GM21737 (cell line): ENCODE measurements around the gene FSTL4.

Source experiments
- ATAC-seq: cut with Tn5 transposase; IDR thresholded peaks from one replicate; pipeline ENCODE4 v1.9.1; 2021; ENCODE audit warnings: mild to moderate bottlenecking, moderate library complexity; ENCODE audit not compliant: unreplicated experiment

Gene FSTL4

GRCh38 chr5:133309166-133309795, 303.1 kb downstream of the FSTL4 start:
- ATAC-seq: no peak

DNA sequence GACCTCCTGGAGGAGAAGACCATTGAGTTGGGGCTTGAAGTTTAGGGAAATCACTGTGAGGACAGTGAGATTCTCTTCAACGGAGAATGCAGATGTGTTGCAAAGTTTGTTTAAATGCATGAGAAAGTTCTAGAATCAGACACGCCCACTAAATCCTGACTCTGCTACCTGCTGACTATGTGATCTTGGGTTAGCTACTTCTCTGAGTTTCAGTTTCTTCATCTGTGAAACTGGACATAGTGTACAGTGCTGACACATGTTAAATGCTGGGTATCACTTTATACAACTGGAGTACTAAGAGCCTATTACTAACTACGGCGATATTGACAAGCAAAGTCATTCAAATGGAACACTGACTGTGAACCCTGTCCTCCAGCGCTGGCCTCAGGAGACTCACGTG, 305.1 kb downstream of the FSTL4 start:
- no peak for ATAC-seq

DNA sequence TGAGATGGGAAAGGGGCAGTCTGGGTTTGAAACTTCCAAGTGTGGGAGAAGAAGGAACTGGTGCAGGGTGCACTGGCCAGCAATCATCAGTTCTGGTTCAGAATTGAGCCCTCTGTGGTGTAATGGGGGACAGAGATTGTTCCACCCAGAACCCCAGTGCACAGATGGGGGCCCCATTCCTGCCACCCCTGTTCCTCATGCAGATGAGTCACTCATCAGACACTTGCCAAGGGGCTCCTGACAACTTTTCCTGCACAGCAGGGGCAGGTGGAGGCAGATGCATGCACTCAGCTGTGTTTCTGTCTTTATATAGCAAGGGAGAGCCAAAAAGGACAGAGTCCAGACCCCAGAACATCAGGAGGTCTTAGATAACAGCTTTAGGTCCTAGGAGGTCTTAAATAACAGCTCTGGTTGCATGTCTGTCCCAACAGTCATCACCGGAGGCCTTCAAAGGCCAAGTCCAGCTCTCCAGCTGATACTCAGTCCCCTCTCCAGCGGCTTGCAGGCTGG, 307.6 kb downstream of the FSTL4 start:
- no peak for ATAC-seq

- ATAC-seq: no peak
Observed at GRCh38 chr5:133304178-133304577, 308.2 kb downstream of the FSTL4 start.

GRCh38 chr5:133303298-133303697, 309.0 kb downstream of the FSTL4 start:
- no peak for ATAC-seq

GRCh38 chr5:133299728-133300127, 312.6 kb downstream of the FSTL4 start:
- ATAC-seq: no peak

- ATAC-seq: no peak
Observed at GRCh38 chr5:133299021-133299420, 313.3 kb downstream of the FSTL4 start.

DNA sequence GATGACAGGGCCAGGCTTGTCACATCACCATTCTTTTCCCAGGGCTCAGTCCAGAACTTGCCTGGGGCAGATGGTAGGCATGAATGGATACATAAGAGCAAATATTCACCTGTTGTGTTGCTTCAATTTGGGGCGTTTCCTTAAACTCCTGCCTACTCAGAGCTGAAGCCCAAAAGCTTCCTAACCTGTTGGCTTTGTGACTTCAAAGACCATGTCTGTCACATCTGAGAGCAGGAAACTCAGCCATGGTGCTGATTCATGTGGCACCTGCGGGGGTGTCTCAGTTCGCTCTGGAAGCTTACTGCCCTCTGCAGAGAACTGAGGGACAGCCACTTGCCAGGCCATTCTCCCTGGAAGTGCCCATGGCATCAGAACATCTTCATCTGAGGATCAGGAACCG, 313.9 kb downstream of the FSTL4 start:
- ATAC-seq: no peak

GRCh38 chr5:133297293-133297692, 315.0 kb downstream of the FSTL4 start:
- no peak for ATAC-seq

GRCh38 chr5:133296624-133297023, 315.7 kb downstream of the FSTL4 start:
- no peak for ATAC-seq

- no peak for ATAC-seq
Observed at GRCh38 chr5:133295520-133295919, 316.8 kb downstream of the FSTL4 start.

DNA sequence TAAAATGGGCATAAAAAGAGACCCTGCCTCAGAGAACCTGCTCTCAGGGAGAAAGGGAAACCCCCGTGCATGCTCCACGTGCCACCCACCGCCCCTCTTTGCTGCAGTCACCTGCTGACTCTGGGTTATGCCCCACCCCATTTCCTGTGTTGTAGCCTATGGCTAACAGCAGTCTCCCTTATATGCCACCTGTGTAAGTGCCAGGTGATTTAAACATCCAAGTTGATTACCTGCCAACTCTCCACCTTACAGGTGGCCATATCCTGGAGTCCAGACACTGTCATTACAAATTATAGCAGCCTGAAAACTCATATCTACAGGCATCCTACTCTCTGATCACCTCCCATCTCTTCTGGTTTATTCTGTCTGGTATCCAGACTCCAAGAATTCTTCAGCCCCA, 318.0 kb downstream of the FSTL4 start:
- no peak for ATAC-seq

DNA sequence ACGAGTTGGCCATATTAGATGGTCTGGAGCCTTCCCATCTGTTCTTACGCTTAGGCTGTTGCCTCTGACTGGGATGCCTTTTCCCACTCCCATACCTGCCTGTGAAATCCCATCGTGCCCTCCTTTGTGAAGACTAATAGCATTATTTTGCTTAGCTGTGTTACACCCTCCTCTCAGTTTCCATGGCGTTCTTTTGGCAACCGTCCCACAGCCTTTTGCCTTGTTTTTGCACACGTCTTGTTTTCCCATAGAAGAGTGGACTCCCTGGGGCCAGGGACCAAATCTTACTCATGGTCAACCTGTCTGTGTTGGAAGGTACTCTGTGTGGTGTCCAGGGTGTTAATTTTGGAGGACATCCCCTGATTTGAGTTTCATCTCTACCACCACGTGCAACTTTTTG, 318.4 kb downstream of the FSTL4 start:
- no peak for ATAC-seq

DNA sequence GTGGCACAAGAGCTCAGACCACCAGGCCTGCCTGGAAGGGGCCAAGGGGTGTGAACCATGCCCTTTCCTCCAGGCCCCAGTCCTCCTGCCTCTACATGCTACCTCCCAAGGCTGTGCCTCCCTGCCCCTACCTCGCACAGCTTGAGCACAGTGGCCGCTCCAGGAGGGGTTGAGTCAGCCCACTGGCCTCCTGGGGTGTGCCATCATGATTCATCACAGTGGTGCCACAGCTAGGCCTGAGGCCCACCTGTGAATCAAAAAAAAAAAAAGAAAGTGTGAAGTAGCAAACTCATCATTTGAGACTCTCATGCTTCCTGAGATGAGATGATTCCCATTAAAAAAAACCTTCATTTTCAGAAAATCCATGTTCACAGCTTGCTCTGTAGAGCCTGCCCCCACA, 320.0 kb downstream of the FSTL4 start:
- ATAC-seq: no peak

DNA sequence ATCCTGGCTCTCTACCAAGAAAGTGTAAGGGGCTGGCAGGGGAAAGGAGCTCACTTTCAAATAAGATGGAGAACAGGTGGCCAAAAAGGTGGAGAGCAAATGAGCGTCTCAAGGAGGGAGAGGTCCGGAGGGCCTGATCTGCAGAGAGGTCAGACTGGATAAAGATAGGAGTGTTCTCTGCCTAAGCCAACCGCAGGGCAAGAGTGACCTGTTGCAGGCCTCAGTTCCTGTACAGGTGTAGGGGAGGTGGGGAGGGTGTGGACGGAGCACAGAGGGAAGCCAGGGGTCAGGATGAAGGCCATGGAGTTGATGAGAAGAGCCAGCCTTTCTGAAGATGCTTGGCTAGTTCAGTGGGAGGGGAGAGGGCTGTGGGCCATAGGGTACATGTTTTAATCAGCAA, 320.8 kb downstream of the FSTL4 start:
- ATAC-seq: no peak

DNA sequence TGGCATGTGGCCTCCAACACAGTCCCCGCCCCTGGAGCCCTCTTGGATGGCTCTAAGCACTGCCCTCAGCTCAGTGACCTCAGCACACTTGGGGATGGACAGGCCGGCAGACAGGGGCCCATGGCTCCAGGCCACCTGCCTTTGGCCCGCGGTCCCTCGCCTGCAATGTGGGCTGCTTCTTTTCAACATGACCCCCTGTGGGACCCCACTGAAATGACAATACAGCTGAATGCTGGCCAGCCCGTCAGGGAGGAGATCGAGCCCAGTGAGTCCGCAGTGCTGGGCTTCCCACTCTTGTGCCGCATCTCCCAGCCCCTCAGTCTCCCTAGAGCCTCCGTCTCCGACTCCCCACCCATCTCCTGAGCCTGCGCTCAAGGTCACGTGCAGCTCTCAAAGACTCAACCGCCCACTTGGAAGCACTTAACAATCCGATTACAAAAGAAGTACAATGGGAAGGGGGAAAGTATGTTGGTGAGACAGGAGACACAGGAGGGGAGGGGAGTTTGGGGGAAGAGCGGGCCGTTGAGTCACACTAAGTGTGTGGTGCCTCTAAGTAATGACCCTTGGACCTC, 321.6 kb downstream of the FSTL4 start:
- ATAC-seq: no peak

DNA sequence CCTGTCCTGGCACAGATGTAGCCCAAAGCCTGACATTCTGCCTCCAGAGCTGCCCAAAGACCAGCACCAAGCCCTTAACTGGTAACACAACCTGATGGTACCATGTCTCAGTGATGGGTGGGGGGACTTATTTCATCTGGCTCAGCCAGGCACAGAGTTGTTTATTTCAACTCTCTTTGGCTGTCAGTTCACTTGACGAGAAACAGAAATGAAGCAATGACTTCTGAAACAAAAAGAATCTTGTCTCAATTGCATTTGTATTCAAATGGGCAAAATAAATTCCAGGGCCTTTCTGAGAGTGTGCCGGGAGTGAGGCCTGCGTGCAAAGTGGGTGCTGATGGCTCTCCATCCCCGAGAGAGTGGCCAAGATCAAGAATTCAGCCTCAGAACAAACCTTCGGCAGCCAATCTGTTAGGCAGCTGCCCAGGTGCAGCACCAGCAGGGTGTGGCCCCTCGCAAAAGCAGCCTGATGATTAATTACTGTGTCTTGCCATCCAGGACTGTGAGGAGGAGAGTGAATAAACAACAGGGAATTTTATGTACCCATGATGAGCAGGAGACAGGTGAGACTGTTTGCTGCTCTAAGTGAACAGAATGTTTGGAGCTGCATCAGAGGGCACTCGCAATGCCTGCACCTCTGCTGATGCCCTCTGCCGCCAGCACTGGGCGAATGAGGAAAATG, 322.5 kb downstream of the FSTL4 start:
- no peak for ATAC-seq

DNA sequence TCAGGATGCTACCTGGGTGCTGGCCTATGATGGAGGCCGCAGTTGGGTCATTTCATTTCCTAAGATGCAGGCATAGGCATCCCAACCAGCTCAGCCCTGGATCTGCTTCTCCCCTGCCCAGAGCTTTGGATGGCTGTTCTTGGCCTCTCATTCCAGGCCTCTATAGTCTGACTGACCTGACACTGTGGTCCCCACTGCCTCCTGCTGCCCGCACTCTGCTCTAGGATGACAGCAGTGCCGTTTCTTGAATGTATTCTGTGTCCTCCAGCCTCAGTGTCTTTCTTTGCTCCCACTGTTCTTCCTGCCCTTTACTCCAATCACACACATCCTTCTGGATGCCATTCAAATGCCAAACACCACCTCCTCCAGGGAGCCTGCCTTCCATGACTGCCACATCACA, 324.8 kb downstream of the FSTL4 start:
- ATAC-seq: no peak

- ATAC-seq: no peak
Observed at GRCh38 chr5:133286483-133286882, 325.9 kb downstream of the FSTL4 start.

- ATAC-seq: no peak
Observed at GRCh38 chr5:133285583-133286021, 326.7 kb downstream of the FSTL4 start.

GRCh38 chr5:133284306-133284705, 328.0 kb downstream of the FSTL4 start:
- ATAC-seq: no peak

DNA sequence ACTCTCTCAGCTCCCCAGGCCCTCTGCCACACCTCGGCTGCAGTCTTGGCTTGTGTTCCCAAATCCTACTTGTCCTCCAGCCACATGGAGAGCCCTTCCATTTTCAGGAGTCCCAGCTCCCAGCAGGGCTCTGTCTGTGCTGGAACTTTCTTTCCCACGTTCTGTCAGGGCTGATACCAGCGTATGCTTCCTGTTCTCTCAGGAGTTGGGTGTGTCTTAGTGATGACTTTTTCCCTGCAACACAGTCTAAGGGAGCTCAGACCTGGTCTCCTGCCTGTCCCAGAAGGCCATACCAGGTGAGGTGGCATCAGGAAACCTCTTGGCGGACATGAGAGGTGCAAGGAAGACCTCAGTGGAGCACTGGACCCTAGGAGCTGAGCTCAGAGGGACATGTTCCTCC, 334.0 kb downstream of the FSTL4 start:
- no peak for ATAC-seq
